ENCODE data around the gene CFAP119.

Gene CFAP119

DNA sequence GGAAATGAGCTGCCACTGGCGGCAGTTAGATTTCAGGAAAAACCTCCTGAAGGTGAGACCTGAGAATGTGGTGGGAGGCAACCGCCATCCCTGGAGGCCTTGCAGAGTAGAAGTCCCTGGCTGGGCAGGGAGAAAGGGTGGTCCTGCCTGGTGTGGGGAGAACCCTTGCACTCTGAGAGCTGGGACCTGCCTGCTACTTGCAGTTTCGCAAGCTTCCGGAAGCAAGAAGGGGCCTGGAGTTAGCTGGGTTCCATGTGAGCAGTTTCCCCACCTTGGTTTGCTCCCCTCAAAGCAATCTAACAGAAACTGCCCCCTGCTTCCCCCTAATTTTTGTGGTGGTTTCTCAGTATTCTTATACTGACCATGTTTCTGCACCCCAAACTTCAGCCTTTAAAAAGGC, 18.7 kb upstream of the CFAP119 start:
- no peak for FAIRE-seq

- FAIRE-seq = no peak
Observed at GRCh38 chr16:30780021-30780420, 18.2 kb upstream of the CFAP119 start.

DNA sequence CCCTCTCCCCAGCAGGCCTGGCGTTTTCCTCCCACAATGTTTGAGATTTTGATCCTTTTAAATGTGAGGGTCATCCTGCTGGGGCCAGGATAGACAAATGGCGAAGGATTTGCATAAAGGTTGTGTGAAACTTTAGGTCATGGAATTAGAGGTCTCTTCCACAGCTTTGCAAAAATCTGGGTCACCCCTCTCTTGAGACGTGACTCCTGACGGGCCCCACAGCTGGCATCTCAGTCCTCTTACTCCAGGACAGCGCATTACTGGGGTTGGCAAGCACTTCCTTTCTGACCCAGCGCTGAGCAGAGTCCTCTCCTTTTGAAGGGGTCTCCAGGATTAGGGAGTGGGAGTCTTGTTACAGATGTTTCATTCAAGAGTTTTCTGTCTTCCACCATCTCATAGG, 17.7 kb upstream of the CFAP119 start:
- FAIRE-seq = no peak

DNA sequence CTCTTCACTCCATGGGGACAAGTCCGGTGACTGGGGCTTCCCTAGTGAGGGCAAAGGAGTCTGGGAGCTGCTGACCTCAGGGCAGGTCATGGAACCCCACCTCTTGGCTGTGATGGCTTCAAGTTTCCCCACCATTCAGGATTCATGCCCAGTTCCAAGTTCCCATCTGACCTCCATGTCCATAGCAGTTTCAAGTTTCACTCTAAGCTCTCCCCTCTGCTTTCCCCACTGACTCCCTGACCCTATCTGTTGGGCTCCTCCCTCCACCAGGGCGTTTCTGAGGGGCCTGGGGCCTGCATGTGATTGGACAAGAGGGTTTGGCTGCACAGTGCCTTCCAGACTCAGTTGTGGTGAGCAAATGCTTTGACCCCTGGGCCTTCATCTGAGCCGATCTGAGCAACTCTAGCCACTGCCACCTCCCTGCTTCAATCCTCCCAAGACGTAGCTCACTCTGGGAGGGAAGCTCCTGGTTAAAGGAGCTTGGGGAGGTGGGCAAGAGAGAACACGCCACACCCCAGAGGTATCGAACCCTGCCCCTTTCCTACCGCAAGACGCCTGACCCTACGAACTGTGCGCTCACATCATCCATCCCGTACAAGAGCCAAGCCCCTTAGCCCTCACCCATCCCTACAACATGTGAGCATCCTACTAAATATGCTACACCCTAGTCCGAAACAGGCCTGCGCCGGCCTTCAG, 16.8 kb upstream of the CFAP119 start:
- FAIRE-seq = no peak

GRCh38 chr16:30777591-30778297, 15.9 kb upstream of the CFAP119 start:
- FAIRE-seq = no peak

GRCh38 chr16:30775392-30776188, 13.7 kb upstream of the CFAP119 start:
- no peak for FAIRE-seq

DNA sequence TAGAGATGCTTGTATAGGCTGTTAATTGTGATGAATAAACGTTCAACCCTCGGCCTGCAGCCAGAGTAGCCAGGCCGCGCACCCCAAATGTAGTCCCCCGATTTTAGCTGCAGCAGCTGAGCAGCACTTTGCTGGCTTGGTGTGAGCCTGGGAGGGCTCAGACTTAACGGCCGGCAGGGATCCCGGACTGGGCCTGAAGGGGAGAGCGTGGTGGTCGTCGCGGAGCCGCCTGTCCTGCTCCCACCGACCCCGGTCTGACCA, 13.2 kb upstream of the CFAP119 start:
- FAIRE-seq = no peak

DNA sequence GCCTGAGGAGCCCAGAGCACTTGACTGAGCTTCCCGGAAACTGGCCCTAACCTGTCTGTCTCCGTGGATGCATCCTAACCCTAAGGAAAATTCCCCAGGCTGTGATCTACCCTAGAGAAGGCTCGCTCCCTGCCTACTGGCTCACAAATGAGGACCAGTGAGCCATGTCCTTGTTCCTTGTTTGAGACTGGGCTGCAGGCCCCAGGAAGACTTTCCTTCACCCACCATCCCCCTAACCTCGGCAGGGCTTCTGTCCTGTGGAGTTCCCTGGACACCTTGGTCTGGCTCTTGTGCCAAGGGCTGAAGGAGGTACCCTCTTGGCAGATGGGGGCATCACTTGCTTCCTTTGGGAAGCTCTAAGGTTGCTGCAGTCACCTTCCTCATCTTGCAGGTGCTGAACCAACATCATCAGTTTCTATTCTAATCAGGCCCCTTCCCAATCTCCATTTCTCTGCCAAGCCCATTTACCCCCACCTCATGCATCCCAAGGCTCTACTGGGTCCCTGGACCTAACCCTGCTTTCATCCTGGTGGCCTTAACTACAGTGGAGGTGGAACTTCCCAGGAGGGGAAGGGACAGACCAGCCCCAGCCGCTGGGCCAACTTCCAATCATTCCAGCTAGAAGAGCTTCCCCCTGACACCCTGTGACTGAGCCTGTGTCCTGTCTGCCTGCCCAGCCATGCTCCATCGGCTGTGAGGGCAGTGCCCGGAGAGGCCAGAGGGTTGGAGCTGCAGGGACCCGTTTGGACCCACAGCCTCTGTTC, 12.7 kb upstream of the CFAP119 start:
- FAIRE-seq = no peak

DNA sequence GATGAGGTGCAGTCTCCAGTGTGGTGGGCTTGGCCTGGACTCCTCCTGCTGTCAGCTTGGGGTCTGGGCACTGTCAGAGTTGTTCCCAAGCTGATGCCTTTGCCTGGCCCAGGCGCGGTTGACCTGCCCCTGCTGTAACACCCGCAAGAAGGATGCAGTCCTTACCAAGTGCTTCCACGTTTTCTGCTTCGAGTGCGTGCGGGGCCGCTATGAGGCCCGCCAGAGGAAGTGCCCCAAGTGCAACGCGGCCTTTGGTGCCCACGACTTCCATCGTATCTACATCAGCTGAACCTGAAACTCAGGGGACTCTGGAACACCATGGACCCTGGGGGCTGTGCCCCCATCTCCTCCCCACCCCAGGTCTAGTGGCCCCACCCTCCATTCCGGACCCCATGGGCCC, 12.0 kb upstream of the CFAP119 start:
- FAIRE-seq = no peak

GRCh38 chr16:30771726-30772125, 9.9 kb upstream of the CFAP119 start:
- no peak for FAIRE-seq

DNA sequence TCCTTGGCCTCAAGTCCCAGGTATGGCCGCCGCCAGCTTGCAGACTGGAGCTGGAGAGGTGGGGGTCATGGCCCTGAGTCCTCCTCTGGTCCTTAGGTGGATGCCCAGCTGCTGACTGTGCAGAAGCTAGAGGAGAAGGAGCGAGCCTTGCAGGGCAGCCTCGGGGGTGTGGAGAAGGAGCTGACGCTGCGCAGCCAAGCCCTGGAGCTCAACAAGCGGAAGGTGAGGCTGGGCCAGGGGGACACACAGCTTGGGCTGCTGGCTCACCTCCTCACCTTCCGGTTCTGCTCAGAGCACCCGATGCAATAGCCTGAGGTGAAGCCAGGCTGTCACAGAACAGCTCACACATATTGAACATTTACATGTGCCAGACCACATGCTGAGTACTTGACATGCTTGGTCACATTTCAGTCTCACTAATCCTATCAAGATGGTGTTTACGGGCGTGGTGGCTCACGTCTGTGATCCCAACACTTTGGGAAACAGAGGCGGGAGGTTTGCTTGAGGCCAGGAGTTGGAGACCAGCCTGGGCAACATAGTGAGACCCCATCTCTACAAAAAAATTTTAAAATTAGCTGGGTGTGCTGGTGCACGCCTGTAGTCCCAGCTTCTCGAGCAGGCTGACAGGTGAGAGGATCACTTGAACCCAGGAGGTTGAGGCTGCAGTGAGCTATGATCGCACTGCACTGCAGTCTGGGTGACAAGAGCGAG, 7.7 kb upstream of the CFAP119 start:
- no peak for FAIRE-seq

GRCh38 chr16:30768583-30769181, 6.8 kb upstream of the CFAP119 start:
- FAIRE-seq = no peak

GRCh38 chr16:30767767-30768465, 6.1 kb upstream of the CFAP119 start:
- no peak for FAIRE-seq

DNA sequence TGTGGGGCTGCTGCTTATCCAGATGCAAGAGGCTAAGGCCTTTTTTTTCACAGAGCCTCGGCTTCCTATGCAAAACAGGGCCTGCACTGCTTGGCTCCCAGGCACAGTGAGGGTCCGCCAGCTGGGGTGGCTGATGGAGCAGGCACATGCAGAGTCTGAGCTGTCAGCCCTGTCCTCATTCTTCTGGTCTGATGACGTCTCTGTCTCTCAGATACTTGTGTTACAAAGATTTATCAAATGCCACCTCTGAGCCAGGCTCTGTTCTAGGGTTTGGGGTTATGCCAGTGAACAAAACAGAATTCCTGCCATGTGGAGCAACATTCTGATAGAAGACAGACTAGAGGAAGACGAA, 5.0 kb upstream of the CFAP119 start:
- FAIRE-seq = no peak

- FAIRE-seq = no peak
Observed at GRCh38 chr16:30766206-30766932, 4.5 kb upstream of the CFAP119 start.

DNA sequence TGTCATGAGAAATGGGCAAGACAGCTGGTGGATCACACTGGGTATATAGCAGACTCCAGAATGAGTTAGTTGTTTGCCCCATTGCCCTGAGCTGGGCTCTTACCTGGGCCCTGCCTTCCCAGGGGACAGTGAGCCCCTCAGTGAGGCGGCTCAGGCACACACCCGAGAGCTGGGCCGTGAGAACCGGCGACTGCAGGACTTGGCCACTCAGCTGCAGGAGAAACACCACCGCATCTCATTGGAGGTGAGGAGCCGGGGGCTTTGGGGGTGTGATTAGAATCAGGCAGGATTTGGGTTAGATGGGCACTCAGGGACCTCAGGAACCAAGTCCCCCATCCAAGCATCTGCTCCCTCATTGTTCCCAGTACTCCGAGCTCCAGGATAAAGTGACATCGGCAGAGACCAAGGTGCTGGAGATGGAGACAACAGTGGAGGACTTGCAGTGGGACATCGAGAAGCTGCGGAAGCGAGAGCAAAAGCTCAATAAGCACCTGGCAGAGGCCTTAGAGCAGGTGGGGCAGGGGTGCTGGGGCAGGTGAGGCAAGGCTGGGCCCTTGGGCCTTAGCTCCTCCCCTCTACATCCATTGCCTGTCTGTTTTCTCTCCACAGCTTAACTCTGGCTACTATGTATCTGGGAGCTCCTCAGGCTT, 3.1 kb upstream of the CFAP119 start:
- FAIRE-seq = no peak

DNA sequence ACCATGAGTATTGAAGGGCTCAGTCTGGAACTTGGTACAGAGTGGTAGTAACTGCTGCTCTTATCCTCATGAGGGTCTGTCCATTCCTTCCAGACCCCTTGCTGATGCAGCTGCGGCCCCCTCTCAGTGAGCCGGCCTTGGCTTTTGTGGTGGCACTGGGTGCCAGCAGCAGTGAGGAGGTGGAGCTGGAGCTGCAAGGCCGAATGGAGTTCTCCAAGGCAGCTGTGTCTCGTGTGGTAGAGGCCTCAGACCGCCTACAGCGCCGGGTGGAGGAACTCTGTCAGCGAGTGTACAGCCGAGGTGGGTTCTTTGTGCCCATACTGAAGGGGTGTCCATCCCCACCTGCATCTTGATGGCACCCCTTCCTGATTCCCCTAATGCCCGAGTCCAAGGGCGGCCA, 2.2 kb upstream of the CFAP119 start:
- FAIRE-seq = no peak

- FAIRE-seq = no peak
Observed at GRCh38 chr16:30762991-30763725, 1.3 kb upstream of the CFAP119 start.

- no peak for FAIRE-seq
Observed at GRCh38 chr16:30761427-30761927, 385 bp downstream of the CFAP119 start.
